ENCODE data around the gene RPL21.

The RPL21 gene

DNA sequence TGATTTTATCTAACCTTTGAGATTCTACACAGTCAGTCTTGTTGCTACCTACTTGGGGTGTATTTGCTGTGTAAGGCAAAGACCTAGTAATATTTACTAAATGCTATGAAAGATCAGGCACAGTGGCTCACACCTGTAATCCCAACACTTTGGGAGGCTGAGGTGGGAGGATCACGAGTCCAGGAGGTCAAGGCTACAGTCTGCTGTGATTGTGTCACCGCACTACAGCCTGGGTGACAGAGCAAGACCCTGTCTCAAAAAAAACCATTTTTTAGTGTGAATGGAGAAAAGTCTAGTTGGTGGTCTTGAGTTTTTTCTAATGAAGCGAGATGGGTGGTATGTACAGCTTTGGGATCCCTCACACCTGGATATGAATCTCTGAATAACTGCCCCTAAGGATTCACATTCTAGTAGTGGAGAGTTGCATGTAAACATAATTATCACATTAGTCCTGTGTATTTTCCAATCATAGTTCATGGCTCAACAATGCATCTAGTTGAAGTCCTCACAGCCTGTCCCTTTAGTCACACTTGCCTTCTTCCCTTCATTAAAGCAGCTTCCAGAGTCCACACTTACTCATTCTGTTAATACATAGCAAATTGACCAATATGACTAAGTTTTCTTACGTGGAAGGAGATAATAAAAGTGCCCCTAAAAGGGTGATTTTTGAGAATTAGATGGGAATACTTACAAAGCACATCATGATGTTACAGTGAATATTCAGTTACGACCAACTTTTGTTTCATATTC lies 7.5 kb downstream of the RPL21 start:
- no peak for DNase-seq (ENCODE audit: low read depth in 1 of 2, low spot score in 1 of 2)

DNA sequence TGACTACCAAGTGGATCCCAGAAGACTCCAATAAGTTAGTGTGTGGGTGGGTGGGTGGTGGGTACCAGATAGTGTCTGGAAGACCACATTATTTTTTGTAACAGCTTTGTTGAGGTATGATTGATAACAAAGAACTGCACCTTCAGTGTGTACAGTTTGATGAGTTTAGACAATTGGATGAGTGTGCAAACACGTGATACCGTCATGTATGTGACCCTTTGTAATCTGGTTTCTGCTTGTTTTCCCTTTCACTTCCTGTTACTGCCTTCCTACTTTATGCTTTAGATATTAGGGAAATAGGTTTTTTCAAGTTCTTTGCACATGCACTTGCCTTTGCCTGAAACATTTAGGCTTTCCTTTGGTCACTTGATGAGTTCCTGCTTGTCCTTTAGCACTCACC lies 8.5 kb downstream of the RPL21 start:
- no peak for DNase-seq (ENCODE audit: low read depth in 1 of 2, low spot score in 1 of 2)

DNA sequence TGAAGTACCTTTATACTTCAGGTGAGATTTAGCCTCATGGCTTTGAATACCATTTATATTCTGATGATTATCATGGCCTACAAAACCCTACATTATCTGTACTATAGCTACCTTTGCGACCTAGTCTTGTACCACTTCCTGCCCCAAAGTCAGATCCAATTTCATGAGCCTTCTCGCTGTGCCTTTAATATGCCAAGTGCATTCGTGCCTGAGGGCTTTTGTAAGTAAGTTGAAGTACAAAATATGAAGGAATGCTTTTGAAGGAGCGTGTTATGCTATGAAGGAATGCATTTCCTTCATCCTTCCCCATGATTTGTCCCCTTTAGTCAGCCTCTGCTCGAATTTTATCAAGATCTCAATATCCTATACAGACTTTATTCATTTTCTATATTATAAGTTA lies 10.0 kb downstream of the RPL21 start:
- DNase-seq (ENCODE audit: low read depth in 1 of 2, low spot score in 1 of 2), result no peak

DNA sequence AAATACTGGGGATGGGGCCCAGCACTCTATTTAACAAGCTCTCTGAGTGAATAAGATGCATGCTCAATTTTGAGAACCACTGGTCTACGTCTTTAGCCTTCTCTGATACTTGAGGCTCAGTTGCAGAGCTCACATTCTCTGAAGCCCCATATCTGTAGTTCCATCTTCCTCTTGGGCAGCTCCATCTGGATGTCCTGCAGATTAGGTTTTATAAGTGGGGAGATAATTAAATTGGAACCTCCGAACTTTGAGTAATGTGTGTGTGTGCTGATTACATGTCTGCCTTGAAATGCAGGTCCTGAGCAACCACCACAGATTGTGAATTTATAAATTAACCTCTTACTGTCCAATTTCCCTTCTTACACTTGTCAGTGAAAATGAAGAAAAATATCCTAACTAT lies 12.1 kb downstream of the RPL21 start:
- no peak for DNase-seq (ENCODE audit: low read depth in 1 of 2, low spot score in 1 of 2)

DNA sequence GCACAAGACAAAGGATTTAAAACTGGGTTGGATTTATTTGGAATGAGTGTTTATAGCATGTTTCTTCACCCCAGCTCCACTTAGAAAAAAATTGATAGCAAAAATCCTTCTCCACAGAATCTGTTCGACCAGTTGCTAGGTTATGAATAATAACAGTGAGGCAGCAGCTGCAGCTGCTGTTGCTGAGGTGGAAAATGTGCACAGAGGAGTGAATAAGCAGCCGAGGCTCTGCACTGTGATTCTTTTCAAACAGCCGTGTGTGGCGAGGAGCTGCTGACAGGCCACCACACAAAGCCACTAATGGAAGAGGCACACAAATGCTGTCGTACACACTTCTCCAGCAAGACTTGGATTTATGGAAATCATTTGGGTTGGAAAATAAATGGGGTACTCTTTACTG lies 12.8 kb downstream of the RPL21 start:
- DNase-seq (ENCODE audit: low read depth in 1 of 2, low spot score in 1 of 2), result no peak

DNA sequence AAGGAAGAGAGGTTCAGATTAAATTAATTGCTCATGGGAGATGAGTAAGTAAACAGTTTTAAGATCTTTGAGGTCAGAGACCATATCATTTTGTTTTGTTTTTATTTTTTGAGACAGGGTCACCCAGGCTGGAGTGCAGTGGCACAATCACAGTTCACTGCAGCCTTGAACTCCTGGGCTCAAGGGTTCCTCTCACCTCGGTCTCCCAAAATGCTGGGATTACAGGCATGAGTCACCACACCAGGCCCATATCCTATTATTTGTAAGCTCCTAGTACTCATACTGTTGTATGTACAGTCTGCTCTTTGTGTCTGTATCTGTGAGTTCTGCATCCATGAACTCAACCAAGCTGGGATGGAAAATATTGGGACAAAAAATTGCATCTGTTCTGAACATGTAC lies 13.3 kb downstream of the RPL21 start:
- no peak for DNase-seq (ENCODE audit: low read depth in 1 of 2, low spot score in 1 of 2)

DNA sequence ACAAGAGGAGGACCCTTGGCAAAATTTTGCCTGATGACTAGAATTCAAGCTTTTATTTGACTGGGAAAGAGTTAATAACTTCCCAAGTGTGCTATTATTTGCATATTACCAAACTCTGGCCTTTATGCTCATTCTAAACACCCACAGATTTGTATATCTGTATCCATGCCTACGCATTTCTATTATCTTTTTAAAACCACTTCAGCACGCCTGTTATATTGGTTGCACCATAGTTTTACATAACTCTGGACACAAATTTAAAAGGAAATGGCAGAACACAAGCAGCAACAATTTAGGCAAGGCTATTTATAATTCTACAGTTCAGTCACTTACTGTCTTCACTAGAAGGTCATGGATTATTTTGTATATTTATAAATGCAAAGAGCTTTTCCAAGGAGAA lies 15.6 kb downstream of the RPL21 start:
- no peak for DNase-seq (ENCODE audit: low read depth in 1 of 2, low spot score in 1 of 2)

DNA sequence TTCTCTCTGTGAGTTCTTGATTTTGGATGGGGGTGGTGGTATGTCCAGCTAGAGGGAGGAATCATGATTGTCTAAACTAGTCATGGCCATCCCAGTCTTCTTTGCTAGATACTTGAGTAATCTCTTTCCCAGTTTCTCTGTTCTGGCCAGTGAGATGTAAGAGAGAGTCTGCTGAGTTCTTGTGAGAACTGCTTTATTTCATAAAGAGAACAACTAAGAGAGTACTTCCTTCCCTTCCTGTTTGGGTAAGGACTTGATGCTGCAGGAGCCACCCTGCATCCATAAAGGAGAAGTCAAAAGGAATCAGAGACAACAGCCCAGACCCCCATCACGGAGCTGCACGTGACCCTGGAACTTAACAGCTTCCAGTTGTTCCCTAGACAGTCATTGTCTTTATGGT lies 16.2 kb downstream of the RPL21 start:
- no peak for DNase-seq (ENCODE audit: low read depth in 1 of 2, low spot score in 1 of 2)

DNA sequence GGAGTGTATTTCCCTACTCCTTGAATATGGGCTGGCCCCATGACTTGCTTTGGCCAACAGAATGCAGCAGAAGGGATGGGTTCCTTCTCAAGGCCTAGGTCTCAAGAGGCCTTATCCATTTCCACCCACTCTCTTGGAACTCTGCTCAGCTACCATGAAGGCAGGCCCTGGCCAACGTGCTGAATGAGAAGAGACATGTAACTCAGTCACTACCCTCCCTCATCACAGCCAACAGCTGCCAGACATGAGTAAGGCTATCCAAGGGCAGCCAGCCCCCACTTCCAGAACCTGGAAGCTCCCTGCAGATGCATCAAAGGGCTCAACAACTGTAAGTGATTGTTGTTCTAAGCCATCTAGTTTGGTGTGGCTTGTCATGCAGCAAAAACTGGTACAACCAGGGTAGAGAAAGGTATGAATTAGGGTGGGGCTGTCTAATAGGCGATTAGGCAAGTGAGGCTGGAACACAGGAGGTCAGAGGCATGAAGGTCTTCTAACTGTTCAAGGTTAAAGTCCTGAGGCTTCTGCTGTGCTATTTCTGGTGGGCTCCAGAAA lies 17.8 kb downstream of the RPL21 start:
- no peak for DNase-seq (ENCODE audit: low read depth in 1 of 2, low spot score in 1 of 2)

DNA sequence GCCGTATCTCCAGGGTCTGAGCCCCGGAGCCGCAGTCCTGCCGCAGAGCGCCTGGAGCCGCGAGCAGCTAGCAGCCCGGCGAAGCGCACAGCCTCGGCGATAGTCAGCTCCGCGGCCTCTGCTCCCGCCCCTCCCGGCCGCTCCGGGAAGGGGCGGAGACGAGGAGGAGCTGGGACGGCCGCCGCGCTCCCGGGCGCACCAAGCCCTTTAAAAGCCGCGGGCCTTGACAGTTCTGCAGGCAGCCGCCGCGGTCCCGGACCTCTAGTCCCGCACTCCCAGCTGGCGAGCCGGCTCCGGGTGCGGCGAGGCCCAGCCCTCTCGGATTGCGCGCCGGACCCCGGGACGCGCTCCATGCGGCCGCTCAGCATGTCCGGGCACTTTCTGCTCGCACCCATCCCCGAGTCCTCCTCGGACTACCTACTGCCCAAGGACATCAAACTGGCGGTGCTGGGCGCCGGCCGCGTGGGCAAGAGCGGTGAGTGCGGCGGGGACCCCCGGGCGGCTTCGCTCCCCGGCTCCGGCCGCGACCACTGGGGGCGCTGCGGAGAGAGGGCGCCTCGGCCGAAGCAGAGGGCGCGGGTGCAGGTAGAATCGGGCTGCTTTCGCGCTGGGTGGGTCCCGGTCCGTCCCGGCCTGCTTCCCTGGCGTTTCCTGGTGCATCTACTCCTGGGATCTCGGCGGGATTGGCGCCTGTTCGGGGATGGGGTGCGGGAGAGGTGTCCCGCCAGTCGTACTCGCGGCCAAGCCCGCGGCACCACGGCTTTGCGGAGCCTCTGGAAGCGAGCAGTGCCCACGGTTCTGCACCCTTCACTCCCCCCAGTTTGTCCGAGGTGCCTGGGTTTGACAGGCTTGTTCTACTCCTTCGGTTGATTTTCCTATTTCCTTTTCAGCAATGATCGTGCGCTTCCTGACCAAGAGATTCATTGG lies 19.5 kb downstream of the RPL21 start, which contains the start of gene RASL11A:
RASL11A (plus strand) TSS at position 237 of the 927 bp plus-strand sequence; CDS start at position 352, 115 bp downstream.
- DNase-seq (ENCODE audit: low read depth in 1 of 2, low spot score in 1 of 2), result peak; percentile 30 to 54

DNA sequence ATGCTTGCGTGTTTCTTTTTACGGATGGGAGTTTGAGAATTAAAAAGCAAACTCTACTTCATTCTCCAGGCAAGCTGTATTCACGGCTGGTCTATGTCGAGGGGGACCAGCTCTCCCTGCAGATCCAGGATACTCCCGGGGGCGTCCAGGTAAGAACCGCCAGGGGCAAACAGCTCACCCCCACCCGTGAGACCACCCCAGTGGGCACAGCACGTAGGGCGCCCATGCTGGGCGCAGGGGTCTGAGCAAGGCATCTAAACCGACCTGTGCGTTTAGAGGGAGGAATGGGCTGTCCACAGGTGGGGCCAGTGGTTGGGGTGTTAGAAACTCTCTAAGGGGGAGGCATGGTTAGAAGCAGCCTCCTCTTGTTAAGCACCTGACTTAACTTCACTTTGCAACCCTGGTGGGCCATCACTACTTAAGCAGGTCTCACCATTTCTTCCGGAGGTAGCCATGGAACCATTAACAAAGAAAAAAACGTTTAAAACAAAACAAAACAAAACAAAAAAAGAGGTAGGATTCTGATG lies 20.3 kb downstream of the RPL21 start:
- DNase-seq (ENCODE audit: low read depth in 1 of 2, low spot score in 1 of 2), result no peak

DNA sequence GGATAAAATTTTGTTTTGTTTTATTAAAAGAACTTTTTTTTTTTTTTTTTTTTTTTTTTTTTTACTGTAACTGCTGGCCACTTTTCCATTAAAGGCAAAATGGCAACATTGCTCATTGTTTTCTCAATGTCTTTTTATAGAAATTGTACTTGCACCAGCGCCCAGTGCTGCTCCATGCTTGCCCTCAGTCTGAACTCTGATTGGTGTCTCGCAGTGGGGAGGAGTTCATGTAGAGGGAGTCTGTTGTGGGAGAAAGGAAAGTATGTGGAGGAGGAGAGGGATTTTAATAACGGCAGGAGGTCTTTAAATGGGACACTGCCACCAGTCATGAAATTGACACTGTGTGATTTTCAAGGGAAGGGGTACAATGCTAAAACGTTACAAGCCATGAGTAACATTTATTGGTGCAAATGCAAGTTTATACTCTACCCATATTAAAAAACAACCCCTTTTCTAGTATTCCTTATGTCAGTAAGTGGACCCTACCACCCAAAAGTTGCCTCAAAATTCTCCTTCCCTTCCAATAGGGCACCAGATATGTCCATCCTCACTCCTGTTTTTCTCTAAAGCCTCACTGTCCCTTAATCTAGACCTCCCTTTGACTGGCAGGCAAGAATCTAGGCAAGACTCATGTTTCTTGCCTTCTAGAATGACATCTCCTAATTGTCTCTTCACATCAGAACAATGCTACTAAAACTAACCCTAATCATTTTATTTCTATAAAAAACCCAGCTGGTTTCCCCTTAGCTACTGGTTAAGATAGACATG lies 22.5 kb downstream of the RPL21 start:
- DNase-seq (ENCODE audit: low read depth in 1 of 2, low spot score in 1 of 2), result no peak

DNA sequence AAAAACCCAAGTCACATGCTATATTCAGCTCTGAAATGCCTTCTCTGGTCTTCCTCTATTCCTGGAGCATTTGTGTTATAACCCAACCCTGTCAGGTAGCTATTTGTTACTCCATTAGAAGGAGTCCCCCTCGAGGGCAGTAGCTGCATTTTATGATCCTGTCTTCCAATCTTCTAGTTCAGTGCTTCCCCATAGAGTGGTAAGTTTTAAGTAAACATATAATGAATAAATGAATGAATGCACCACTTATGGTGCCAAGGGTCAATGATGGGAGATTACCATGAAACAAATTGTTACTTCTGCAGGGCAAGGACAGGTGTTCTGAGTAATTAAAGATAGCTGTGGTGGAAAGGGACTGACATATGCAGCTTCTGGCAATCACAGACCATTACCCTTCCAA lies 23.3 kb downstream of the RPL21 start:
- no peak for DNase-seq (ENCODE audit: low read depth in 1 of 2, low spot score in 1 of 2)

DNA sequence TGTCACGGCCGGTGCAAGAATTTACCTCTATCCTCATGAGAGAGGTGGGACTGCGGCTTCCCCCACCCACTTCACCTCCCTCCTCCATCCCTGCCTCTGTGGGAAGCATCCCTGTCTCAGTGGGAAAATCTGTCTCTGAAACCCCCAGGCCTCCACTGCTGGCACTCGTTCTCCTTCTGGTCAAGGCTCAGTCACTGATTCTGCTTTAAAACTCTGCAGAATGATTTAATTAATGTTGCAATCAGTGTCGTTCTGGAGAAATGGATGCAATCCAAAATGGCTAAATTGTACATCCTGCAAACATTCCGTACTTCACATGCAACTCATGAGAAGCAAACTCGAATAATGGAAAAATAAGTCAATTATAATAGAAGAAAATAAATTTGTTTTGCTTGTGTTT lies 24.8 kb downstream of the RPL21 start:
- DNase-seq (ENCODE audit: low read depth in 1 of 2, low spot score in 1 of 2), result no peak

DNA sequence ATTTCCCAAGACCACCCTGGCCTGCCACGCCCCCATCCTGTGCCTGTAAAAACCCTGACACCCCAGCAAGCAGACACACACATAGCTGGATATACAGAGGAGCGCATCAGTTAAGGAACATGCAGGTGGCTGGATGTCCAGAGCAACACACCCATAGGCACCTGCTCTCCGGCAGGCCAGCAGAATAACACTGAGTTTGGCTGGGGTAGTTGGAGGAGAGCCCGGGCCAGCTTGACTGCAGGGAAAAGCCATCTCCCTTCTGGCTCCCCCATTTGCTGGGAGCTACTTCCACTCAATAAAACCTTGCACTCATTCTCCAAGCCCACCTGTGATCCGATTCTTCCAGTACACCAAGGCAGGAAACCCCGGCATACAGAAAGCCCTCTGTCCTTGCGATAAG lies 28.1 kb downstream of the RPL21 start:
- no peak for DNase-seq (ENCODE audit: low read depth in 1 of 2, low spot score in 1 of 2)

DNA sequence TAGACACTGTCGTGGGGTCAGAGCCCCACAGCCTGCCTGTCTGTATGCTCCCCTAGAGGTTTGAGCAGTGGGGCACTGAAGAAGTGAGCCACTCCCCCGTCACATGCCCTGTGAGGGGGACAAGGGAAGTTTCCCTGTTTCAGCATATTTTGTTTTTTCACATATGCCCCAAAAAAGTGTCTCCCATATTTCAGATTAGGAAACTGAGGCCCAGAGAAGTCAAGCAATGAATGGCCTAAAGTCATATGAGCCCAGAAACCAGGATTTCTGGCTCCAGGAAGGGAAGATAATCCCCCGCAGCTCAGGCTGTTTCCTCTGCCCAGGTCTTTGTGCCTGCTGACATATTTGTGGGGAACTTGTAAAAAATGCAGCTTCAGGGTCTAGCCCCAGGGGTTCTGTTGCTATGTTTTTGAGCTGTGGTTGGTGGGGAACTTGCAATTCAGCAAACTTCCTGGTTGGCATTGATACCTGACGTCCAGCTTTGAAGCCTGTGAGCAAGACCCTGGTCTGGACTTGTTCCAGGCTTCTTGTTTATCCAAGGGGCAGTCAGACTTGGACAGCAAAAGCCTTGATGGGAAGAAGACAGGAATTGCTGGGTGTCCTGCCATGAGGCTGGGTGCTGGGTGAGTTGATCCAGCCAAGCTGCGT lies 28.8 kb downstream of the RPL21 start:
- no peak for DNase-seq (ENCODE audit: low read depth in 1 of 2, low spot score in 1 of 2)

DNA sequence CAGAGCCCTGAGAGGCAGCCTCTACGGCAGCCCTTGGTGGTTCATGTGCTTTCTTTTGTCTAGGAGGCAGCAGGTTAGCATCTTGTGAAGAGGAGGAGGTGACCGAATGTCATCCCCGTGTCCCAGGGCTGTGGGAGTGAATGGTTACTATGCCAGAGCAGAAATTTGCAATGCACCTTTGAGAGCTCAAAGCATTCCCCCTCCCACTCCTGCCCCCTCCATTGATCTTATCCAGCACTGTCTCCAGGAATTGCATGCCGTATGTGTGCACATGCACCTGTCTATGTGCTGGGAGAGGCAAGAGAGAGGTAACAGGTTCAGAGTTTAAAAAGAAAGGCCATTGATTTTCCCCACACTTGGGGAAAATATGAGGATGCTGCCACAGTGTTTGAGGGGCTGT lies 29.5 kb downstream of the RPL21 start:
- DNase-seq (ENCODE audit: low read depth in 1 of 2, low spot score in 1 of 2), result no peak

DNA sequence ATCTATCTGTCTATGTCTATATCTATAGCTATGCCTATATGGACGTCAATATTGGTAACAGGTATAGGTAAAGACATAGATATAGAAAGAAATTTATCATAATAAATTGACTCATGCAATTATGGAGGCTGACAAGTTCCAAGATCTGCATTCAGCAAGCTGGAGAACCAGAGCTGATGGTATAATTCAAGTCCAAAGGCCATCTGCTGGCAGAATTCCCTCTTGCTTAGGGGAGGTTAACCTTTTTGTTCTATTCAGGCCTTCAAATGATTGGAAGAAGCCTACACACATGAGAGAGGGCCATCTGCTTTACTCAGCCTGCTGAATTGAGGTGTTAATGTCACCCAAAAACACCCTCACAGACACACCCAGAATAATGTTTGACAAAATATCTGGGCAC lies 30.1 kb downstream of the RPL21 start:
- no peak for DNase-seq (ENCODE audit: low read depth in 1 of 2, low spot score in 1 of 2)

DNA sequence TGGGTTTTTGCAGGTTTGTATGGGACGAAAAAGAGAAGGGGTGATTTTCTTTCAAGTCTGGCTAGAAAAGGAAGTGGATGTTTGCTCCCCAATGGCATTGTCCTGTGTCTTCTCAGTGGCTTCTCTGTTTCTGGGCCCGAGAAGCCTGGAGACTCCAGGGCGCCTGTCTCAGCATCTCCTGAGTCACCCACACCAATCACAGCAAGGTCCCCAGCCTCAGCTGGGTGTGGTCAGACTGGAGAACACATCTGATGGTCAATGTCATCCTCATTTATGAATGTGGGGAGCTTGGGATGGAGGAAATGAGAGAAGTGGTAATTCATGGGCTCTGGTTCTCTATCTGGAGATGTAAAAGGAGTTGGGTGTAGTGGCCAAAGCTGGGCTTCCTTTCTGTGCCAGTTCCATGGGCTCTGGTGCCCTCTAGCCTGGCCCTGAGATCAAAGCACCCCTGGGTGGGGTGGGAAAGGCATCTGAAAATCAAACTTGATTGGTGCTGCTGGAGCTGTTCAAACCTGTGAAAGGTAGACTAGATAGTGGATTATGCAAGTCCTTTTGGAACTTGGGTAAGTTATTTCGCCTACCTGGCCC lies 32.6 kb downstream of the RPL21 start:
- no peak for DNase-seq (ENCODE audit: low read depth in 1 of 2, low spot score in 1 of 2)

DNA sequence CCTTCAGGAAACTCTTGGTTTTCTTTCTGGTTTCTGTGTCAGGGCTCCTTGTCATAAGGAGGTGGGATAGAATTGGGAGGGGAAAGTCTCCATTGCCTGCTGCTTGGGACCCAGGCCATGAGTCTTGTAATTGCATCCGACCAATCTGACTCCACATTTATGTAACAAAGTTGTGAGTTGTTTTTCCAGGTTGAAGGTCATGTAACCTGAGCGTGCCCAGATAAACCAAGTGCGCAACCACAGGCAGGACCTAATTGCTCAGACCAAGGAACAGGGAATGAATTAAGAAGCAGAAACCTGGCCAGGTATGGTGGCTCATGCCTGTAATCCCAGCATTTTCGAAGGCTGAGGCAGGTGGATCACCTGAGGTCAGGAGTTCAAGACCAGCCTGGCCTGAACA lies 37.0 kb downstream of the RPL21 start:
- no peak for DNase-seq (ENCODE audit: low read depth in 1 of 2, low spot score in 1 of 2)
